ENCODE measurements around the gene MACROH2A1.

MACROH2A1 gene

GRCh38 chr5:135326296-135327254 lies 72.5 kb downstream of the MACROH2A1 start:
- Histone ChIP-seq H3K36me3 (ENCODE audit: insufficient read depth, low read length) (peaks cover 7% of the 10 kb centered on the region; the same call in 1 of the 2 replicates), H3K9ac (ENCODE audit: low read length) (no peak overlapping the region), H3F3A (ENCODE audit: insufficient read depth, low read length) (no peaks in the 10 kb centered on the region), H3K4me3 (ENCODE audit: low read depth, low read length, poor library complexity, severe bottlenecking) (no peak overlapping the region), H3K4me2 (ENCODE audit: low read length) (no peak overlapping the region), H3K9me2 (ENCODE audit: low read depth, low read length) (no peaks in the 10 kb centered on the region), H2AFZ (ENCODE audit: low read length) (no peak overlapping the region), H3K27ac (ENCODE audit: low read depth, low read length, poor library complexity, severe bottlenecking) (no peak overlapping the region), H3K9me3 (ENCODE audit: low read length) (no peaks in the 10 kb centered on the region), H4K20me1 (ENCODE audit: insufficient read depth, low read length) (no peaks in the 10 kb centered on the region), H3K4me1 (ENCODE audit: insufficient read depth, low read length, severe bottlenecking) (no peaks in the 10 kb centered on the region), H3K79me2 (ENCODE audit: insufficient read depth, low read length) (no peaks in the 10 kb centered on the region), H3K27me3 (ENCODE audit: insufficient read depth, low read length) (no peaks in the 10 kb centered on the region)
- no peak for TF ChIP-seq EZH2 (IDR thresholded peaks at IDR 0.05; ENCODE audit: borderline replicate concordance, low read length)
- TF ChIP-seq CTCF (IDR thresholded peaks at IDR 0.05; ENCODE audit: low read length): no peak

DNA sequence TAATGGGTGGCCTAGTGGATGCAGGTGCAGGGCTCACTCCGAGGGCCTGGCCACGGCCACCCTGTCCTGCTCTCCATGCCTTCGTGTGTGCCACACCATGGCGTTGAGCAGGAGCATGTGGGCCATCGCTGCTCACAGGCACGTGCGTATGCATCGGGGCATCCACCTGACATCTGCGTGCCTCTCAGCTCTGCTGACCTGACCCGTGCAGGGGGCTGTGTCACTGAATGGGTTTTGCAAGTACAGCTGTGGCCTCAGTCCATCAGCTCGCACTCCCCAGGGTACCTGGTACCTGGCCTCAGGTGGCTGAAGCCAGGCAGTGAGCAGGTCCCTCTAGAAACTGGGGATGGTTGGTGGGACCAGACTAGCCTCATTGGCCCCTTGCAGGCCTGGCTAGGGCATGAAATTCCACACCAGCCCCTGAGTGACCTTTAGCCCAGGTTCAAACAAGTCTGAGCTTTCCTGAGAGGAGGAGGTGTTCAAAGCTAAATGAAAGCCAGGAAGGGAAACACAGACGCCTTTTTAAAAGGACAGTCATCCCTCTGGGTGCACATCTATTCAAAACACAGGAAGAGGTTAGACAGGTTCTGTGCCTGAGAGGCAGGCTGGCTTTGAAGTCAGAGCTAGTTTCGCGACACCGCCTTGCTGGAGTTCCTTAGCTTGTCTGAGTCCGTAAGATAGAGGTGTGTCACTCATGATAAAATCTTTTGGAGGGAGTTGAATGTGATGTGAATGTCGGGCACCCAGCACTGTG lies 74.0 kb downstream of the MACROH2A1 start:
- Histone ChIP-seq H3K79me2 (ENCODE audit: insufficient read depth, low read length) (no peaks in the 10 kb centered on the region), H3K9me3 (ENCODE audit: low read length) (no peaks in the 10 kb centered on the region), H3K27me3 (ENCODE audit: insufficient read depth, low read length) (no peaks in the 10 kb centered on the region), H3K36me3 (ENCODE audit: insufficient read depth, low read length) (no peaks in the 10 kb centered on the region), H3F3A (ENCODE audit: insufficient read depth, low read length) (no peaks in the 10 kb centered on the region), H3K9me2 (ENCODE audit: low read depth, low read length) (no peaks in the 10 kb centered on the region), H3K9ac (ENCODE audit: low read length) (no peak overlapping the region), H3K4me1 (ENCODE audit: insufficient read depth, low read length, severe bottlenecking) (no peaks in the 10 kb centered on the region), H3K4me3 (ENCODE audit: low read depth, low read length, poor library complexity, severe bottlenecking) (no peak overlapping the region), H2AFZ (ENCODE audit: low read length) (no peak overlapping the region), H3K27ac (ENCODE audit: low read depth, low read length, poor library complexity, severe bottlenecking) (no peak overlapping the region), H4K20me1 (ENCODE audit: insufficient read depth, low read length) (no peaks in the 10 kb centered on the region), H3K4me2 (ENCODE audit: low read length) (no peak overlapping the region)
- TF ChIP-seq EZH2 (IDR thresholded peaks at IDR 0.05; ENCODE audit: borderline replicate concordance, low read length): no peak
- no peak for TF ChIP-seq CTCF (IDR thresholded peaks at IDR 0.05; ENCODE audit: low read length)

DNA sequence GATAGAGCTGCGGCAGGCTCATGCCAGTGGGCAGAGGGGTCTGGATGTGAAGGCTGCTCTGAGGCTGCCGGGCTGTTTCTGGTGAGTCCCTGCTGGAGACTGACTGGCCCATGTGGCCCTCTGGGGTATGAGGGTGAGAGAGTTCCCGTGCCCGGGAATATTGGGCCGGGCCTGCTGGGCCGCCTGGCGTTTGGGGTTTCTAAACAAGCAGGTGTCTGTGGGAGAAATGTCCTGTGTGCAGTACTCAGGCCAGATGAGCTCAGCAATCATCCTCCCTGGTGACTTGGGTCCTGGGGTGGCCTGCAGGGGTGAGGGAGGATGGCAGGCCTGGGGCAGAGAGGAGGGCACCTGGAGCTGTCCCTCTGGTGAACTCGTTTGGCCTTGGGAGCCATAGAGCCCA lies 74.9 kb downstream of the MACROH2A1 start:
- no peaks in the 10 kb centered on the region for H3K4me1 ChIP-seq (ENCODE audit: insufficient read depth, low read length, severe bottlenecking)
- H3K4me2 ChIP-seq (ENCODE audit: low read length): no peak overlapping the region
- H3K27ac ChIP-seq (ENCODE audit: low read depth, low read length, poor library complexity, severe bottlenecking): no peak overlapping the region
- H4K20me1 ChIP-seq (ENCODE audit: insufficient read depth, low read length): no peaks in the 10 kb centered on the region
- no peak overlapping the region for H2AFZ ChIP-seq (ENCODE audit: low read length)
- no peaks in the 10 kb centered on the region for H3F3A ChIP-seq (ENCODE audit: insufficient read depth, low read length)
- H3K4me3 ChIP-seq (ENCODE audit: low read depth, low read length, poor library complexity, severe bottlenecking): no peak overlapping the region
- TF ChIP-seq EZH2 (IDR thresholded peaks at IDR 0.05; ENCODE audit: borderline replicate concordance, low read length): no peak
- no peak for TF ChIP-seq CTCF (IDR thresholded peaks at IDR 0.05; ENCODE audit: low read length)
- no peak overlapping the region for H3K9ac ChIP-seq (ENCODE audit: low read length)
- H3K9me3 ChIP-seq (ENCODE audit: low read length): no peaks in the 10 kb centered on the region
- no peaks in the 10 kb centered on the region for H3K36me3 ChIP-seq (ENCODE audit: insufficient read depth, low read length)
- H3K27me3 ChIP-seq (ENCODE audit: insufficient read depth, low read length): no peaks in the 10 kb centered on the region
- no peaks in the 10 kb centered on the region for H3K79me2 ChIP-seq (ENCODE audit: insufficient read depth, low read length)
- H3K9me2 ChIP-seq (ENCODE audit: low read depth, low read length): no peaks in the 10 kb centered on the region
